ENCODE measurements around the gene TINAGL1.

TINAGL1 gene, protein sequence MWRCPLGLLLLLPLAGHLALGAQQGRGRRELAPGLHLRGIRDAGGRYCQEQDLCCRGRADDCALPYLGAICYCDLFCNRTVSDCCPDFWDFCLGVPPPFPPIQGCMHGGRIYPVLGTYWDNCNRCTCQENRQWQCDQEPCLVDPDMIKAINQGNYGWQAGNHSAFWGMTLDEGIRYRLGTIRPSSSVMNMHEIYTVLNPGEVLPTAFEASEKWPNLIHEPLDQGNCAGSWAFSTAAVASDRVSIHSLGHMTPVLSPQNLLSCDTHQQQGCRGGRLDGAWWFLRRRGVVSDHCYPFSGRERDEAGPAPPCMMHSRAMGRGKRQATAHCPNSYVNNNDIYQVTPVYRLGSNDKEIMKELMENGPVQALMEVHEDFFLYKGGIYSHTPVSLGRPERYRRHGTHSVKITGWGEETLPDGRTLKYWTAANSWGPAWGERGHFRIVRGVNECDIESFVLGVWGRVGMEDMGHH

DNA sequence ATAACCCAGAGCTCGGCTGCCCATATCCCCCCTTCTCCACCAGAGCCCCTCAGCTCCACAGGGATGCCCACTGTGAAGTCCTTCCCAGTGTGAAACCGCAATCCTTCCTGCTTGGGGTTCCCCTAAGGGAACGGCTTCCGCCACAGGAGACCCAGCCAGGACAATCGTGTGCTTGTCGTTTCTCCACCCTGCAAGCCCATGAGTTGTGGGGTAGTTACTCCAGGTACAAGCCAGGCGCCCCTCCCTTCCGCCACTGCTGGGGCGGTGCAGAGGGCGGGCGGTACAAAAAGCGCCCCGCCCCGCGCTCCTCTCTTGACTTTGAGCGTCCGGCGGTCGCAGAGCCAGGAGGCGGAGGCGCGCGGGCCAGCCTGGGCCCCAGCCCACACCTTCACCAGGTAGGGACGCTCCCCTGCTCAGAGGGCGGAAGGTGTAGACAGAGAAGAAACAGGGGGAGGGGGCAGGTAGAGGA is at the start of gene TINAGL1:
Gene TINAGL1, plus strand, starts transcription at position 315 of the 469 bp plus-strand sequence. CDS start 634 bp downstream, outside the sequence.
- no peak for DNase-seq

DNA sequence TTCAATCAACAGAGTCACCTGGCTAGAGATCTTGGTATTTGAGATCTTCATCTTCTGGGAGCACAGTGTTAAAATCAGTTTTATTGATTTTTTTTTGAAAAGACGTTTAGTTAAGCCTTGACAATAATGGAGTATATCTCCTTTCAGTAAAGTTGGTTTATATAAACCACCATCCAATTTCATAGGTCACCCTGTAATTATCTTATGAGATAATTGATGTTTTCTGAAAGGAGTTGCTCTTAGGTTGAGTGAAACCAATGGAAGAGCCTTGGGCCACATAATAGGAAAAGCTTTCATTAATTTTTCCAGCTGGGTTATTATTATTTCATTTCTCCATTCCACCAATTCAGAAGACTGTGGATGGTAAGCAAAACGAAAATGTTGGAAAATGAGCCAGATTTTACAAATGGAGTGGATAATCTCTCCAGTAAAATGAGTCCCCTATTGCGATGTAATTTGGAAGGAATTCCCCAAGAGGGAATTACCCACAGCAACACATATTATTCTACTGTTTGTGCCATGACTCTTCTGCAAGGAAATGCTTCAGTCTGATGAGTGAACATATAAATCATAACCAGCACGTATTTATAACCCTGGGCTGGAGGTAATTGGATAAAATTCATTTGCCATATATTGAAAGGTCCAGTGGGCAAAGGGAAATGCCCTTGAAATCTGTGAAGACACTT is 46.2 kb upstream of the TINAGL1 start:
- peak; percentile 1 for DNase-seq

DNA sequence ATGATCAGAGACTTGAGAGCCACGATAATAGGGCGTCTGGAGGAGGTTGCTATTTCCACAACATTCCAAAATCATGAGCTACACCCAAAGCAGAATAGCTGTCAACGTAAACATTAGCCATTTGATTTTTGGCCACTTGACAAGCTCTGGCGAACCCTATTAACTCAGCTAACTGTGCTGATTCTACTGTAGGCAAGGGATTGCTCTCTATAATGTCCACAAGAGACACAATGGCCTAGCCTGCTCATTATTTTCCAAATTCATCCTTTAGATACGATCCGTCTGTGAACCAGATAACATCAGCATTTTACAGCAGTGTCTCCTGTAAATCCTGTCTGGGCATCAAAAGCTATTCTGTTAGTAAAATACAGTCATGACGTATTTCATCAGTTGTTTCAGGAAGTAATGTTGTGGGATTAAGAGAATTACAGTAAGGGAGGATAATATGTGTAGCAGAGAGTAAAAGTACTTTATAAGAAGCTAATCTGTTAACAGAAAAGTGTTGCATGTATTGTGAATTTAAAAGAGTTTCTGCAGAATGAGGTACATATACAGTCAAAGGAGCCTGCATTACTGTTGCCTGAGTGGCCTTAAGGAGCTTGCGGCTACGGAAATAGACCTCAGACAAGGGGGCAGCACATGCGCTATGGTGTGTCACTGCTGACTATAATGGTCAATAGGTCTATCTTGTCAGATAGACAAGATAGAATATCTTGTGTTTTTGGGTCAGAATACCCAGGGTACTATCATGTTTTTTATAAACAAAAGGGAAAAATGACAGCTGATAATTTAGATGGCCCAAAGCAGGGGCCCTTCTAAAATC is 44.9 kb upstream of the TINAGL1 start:
- no peak for DNase-seq

DNA sequence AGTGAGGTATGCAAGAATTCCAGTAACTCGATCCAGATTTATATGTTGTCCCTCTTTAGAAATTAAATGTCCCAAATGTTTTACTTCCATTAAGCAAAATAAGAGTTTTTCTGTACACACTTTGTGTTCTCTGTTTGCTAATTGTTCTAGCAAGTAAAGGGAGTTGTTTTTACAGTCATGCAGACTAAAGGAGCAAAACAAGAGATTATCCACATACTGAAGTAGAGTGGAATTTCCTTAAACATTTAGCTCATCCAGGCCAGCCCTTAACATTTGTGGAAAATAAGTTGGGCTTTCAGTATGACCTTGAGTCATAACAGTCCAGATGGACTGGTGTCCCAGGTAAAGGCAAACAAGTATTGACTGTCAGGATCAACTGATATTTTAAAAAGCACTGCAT is 44.1 kb upstream of the TINAGL1 start:
- DNase-seq: no peak

DNA sequence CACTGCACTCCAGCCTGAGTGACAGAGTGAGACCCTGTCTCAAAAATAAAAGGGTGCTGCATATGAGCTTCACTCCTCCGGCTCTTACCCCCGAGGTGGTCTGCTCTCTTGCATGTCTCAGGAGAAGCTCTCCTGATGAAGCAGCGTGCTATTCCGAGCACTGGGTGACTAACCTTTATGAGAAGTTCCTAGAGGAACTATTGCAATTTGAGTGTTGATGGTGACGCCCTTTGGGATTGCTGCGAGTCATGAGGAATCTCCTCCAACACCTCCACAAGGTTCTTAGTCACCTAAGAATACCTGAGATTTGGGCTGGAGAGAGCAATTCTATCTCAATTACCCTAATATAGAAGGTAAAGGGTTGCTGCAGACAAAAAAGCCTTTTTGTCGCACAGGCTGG is 40.8 kb upstream of the TINAGL1 start:
- DNase-seq: no peak

DNA sequence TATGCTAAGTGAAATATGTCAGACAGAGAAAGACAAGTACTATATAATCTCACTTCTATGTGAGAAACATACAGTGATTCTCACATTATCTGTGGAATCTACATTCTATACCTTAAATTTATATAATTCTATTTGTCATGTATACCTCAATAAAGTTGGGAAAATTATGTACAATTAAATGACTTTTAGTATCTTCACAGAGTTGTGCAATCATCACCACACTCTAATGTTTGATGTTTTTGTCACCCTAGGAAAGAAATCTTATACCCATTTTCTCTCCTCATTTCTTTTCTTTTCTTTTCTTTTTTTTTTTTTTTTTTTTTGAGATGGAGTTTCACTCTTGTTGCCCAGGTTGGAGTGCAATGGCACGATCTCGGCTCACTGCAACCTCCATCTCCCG is 37.0 kb upstream of the TINAGL1 start:
- no peak for DNase-seq

DNA sequence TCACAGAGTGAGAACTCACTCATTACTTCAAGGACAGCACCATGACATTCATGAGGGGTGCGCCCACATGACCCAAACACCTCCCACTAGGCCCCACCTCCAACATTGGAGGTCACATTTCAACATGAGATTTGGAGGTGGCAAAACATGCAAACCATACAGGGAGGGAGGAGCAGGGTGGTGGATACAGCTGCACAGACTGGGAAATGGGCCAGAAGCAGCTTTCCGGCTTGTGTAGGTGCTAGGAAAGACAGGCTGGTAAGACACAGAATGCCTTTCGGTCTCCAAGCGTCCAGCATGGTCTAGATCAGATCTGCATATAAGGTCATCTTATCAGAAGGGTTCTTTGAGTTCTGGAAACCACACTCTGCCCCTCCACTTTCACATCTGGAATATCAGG is 35.1 kb upstream of the TINAGL1 start:
- no peak for DNase-seq

DNA sequence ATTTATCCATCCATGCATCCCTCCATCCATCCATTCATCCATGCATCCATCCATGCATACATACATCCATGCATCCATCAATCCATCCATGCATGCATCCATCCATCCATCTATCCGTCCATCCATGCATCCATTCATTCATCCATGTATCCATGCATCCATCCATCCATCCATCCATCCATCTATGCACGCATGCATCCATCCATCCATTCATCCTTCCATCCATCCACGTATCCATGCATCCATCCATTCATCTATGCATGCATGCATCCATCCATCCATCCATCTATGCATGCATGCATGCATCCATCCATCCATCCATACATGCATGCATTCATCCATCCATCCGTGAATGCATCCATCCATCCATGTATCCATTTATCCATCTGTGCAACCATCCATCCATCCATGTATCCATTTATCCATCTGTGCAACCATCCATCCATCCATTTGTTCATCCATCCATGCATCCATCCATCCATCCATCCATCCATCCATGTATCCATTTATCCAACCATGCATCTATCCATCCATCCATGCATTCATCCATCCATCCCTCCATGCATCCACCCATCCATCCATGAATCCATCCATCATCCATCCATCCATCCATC is 30.3 kb upstream of the TINAGL1 start:
- no peak for DNase-seq

DNA sequence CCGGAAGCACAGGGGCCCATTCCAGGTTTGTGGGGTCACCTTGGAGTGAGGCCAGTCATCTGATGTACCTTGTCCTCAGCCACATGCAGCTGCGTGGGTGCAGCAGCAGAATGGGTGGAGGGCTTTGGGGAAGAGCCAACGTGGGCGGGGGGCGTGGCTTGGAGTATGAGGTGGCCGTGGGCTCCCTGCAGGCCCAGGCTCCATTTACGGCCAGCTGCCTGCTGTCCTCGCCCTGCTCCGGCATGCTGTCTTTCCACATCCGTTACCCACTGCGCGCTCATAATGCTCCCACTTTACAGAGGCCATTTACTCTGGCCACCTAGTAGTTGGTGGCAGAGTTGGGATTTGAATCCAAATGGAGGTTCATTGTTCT is 27.8 kb upstream of the TINAGL1 start:
- no peak for DNase-seq

DNA sequence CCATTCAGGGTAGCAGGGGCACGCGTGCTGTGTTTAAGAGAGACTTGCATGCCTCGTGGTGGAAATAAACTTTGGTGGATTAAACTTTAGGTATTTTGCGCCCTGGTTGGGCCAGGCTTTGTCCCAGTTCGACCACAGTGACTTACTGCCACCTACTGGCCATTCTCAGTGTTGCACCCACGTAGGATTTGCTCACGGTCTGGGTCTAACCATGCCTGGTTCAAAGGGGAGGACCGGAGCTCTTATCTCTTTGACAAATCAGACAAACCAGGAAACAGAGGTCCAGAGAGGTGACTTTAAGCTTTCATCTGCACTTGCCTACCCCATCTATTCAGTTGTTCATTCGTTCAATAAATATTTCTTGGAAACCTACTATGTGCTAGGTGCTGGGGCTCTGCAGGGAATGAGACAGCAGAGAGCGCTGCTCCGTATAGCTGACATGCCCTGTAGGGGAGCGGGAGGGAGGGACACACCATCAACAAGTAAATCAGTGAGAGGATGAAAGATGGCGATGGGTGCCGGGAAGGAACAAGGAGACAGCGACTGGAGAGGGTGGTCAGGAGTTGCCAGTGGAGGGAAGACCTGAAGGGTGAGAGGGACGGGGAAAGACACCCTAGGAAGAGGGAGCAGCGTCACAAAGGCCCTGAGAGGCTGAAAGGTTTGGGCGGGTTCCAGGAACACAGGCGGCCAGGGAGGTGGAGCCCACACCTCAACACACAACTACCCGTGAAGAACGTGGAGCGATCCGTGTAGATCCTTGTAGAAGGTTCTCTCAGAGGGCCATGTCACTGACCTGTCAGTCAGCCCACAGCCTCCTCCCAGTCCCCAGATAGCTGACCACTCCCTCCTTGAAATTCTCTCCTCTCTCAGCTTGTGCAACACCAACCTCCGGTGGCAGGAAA is 27.2 kb upstream of the TINAGL1 start:
- DNase-seq: peak; percentile 69

DNA sequence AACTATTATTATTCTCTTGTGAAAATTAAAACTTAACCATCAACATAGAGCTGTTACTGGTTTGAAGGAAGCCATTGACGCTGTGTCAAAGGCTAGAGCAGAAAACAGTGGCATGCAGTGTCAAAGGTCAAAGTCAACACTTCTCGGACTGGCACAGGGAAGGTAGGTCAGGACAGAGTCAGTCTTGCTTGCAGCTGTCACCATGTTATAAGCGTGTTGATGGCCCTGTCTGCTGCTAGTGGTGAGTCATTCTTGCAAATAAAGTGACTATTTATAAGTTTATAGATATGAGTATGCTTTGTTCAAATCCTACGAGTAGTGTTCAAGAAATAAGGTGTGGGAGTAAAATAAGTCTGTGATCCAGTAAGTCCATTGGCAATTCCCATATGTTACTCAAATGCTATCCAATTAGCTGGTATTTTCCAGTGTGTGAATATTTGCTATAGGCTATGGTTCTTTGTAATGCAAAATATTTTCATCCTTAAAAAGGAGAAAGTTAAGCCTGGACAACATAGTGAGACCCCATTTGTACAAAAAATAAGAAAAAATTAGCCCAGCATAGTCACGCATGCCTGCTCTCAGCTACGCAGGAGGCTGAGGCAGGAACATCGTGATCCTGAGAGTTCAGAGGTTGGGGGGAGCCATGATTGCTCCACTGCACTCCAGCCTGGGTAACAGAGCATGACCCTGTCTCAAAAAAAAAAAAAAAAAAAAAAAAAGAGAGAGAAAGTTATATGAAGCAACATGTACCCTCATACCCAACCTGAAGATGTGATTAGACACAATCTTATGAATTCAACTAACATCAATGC is 26.3 kb upstream of the TINAGL1 start:
- DNase-seq: no peak

DNA sequence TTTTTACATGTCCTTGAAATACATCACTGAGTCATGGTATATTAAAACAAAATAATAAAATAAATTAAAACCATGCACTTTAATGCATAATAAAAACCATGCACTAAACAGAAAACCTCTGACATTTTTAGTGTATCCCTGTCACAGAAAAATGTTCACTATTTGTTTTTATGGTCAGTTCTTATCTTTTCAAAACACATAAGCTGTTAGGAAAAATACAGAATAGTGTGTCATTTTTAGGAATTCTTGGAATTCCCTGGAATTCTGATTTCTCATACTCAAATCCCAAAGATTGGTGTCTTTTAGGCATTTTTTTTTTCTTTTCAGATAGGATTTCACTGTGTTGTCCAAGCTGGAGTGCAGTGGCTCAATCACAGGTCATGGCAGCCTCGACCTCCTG is 25.1 kb upstream of the TINAGL1 start:
- no peak for DNase-seq

DNA sequence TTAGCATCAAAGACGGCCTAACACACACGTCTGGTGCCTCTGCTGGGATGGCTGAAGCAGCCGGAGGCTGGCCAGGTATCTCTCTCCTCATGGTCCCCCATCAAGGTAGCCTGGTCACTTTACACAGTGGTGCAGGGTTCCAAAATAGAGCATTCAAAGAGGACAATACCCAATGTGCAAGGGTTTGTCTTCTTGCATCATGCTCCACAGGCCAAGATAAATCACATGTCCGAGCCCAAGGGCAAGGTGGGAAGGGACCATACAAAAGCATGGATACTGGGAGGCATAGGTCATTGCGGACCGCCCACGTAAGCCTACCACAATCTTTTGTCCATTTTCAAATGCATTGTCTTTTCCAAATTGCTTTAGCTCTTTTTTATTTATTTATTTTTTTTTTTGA is 23.8 kb upstream of the TINAGL1 start:
- no peak for DNase-seq

DNA sequence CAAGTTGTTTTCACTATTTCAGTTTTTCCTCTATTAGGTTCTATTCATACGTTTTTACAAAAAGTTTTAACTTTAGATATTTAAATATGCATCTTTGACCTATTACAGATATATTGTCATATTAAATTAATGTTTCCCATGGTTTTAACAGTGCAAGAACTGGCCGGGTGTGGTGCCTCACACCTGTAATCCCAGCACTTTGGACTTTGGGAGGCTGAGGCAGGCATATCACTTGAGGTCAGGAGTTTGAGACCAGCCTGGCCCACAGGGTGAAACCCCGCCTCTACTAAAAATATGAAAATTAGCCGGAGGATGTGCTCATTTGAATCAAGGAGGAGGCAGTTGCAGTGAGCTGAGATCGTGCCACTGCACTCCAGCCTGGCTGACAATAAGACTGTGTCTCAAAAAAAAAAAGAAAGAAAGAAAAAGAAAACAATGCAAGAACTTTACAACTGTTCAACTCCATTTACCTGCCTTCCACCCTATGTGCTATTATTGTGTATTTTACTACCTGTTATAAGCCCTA is 19.8 kb upstream of the TINAGL1 start:
- DNase-seq: no peak

DNA sequence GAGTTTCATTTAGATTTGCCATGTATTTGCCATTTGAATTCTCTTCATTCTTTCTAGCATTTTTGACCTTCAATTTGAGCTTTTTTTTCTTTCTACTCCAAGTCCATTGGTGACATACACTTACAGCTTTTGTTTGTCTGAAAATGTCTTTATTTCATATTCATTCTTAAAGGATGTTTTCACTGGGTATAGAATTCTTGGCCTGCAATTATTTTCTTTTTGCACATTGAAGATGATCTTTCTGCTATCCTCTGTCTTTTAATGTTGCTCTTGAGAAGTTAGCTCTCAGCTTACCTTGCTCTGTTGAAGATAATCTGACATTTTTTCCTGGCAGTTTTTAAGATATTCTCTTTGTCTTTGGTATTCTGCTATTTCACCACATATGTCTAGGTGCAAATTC is 16.6 kb upstream of the TINAGL1 start:
- DNase-seq: no peak

DNA sequence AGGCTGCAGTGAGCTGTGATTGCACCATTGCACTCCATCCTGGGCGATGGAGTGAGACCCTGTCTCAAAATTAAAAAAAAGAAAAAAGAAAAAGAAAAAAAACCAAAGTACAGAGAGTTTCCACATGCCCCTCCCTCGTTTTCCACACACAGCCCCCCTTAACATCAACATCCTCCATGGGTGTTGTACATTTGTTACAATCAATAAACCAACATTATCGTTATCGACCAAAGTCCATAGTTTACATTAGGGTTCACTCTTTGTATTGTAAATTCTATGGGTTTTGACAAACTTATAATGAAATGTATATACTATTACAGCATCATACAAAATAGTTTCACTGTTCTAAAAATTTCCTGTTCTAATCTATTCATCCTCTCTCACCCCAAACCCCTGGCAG is 15.9 kb upstream of the TINAGL1 start:
- DNase-seq: no peak

DNA sequence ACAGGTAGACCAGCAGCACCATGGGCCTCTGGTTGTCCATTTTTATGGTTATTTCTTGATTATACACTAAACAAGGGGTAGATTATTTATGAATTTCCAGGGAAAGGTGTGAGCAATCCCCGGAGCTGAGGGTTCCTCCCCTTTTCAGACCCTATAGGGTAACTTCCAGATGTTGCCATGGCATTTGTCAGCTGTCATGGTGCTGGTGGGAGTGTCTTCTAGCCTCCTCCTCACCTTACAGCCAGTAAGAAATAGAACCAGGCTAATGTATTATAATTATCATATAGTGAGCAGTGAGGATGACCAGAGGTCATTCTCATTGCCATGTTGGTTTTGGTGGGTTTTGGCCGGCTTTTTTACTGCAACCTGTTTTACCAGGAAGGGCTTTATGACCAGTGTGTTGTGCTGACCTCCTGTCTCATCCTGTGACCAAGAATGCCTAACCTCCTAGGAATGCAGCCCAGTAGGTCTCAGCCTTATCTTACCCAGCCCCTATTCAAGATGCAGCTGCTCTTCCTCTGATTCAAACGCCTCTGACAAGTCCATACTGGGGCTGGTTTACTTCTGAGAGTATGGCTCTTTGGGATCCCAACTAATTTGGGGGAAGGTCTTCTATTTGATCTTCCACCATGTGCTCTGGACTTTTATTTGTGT is 13.5 kb upstream of the TINAGL1 start:
- DNase-seq: no peak

DNA sequence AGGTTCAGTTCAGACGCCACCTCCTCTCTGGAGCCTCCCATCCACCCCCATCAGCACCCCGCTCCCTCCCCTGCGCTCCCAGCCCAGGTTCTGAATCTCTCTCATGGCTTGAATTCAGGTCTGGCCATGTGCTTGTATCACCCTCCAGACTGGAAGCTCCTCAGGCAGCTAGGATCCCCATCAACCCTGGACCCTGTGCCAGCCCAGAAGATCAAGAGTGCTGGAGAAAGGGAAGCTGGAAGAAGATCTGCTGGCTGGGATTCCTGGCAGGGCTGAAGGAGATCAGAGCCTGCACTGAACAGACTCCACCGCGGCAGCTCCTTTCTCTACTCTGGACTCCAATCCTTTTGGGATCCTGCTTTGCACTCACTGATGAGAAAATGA is 11.7 kb upstream of the TINAGL1 start:
- no peak for DNase-seq

DNA sequence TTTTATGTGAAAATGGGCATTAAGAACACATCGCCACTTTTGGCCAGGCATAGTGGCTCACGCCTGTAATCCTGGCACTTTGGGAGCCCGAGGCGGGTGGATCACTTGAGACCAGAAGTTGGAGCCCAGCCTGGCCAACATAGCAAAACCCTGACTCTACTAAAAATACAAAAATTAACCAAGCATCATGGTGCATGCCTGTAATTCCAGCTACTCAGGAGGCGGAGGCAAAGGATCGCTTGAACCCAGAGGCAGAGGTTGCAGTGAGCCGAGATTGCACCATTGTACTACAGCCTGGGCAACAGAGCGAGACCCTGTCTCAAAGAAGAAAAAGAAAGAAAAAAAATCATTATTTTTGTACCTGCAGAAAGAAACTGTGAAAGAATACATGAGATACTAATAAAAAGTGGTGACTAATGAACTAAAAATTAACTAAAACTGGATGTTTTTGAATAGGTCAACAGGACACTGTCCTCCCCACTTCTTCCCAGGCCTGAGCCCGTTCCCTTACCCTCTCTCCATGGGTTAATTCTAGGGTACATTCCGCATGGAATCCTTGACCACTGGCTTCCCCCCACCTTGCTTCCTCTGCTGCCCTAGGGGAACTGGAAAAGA is 8.3 kb upstream of the TINAGL1 start:
- no peak for DNase-seq

Measured in NCI-H1417 treated with DMSO at 0.1 percent for 48 hours (cell line).